ENCODE measurements around the gene GPC6. TPM values are rescaled to one million over a fixed set of nuclear protein-coding genes. Genes with fewer than 3 reads are reported as not detected.

Gene GPC6
- total and polyA plus RNA-seq, 2 experiments from 2014 or later: 14.4 to 43.3 TPM

DNA sequence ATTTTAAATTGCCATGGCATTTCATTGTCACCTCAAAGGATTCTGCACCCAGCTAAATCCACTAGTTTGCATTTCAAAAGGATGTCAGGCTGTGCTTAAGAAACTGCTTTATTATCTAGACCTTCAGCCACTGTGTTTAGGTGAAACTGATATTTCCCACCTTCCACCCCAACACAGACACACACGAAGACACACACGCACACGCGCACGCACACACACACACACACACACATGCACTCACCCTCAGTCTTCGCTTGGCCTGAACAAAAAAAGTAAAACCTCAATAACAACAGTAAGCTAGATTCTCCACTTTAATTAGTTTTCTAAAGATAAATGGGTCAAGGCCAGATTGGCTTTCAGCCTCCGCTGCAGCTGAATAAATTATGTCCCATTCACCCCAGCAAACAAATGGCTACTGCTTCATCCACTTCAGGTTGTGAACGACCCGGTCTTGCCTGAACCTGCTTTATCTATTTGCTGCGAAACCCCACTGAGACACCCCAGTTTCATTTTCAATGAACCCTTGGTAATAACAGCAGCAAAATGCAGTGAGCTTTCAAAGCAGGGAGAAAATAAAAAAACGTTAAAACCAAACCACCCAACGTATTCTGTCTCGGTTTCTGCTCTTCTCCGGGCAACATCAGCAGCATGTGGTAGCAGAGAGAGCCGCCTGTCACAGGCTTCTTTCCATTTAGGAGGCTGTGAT lies 1086.1 kb downstream of the GPC6 start:
- H3K27me3 ChIP-seq: no peaks in the 10 kb centered on the region

DNA sequence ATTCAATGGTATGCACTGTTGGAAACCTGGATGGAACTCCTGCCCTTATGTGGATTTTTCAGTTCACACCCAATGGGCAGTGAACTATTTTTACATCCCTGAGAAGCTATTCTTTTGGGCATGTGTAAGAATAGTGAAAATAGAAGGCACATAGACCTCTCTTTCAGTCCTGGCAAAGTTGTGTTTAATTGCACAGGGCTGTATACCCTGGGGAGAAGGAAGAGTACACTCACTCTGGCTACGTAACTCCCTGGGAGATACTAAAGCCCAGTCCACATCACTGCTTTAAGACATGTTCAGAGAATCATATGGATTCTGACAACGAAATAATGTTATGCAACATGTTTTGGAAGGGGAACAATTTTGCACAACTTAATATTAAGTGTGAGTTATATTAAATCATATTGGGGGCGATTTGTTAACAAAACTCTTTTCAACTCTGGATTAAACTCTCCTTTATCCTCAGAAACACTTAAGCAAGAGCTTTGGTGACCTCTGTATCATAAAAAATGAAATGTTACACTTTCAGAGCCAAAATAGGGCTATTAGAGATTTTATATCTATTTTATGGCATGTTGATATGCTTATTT lies 1086.8 kb downstream of the GPC6 start:
- Histone ChIP-seq H3K9me3 (ENCODE audit: low read depth) (no peaks in the 10 kb centered on the region), H3K27ac (no peak overlapping the region), H3K4me1 (ENCODE audit: low read depth) (peaks cover 8% of the 10 kb centered on the region), H3K27me3 (no peaks in the 10 kb centered on the region), H3K4me3 (no peak overlapping the region), H3K36me3 (no peaks in the 10 kb centered on the region)
- TF ChIP-seq, protein P1, sequence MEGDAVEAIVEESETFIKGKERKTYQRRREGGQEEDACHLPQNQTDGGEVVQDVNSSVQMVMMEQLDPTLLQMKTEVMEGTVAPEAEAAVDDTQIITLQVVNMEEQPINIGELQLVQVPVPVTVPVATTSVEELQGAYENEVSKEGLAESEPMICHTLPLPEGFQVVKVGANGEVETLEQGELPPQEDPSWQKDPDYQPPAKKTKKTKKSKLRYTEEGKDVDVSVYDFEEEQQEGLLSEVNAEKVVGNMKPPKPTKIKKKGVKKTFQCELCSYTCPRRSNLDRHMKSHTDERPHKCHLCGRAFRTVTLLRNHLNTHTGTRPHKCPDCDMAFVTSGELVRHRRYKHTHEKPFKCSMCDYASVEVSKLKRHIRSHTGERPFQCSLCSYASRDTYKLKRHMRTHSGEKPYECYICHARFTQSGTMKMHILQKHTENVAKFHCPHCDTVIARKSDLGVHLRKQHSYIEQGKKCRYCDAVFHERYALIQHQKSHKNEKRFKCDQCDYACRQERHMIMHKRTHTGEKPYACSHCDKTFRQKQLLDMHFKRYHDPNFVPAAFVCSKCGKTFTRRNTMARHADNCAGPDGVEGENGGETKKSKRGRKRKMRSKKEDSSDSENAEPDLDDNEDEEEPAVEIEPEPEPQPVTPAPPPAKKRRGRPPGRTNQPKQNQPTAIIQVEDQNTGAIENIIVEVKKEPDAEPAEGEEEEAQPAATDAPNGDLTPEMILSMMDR (IDR thresholded peaks at IDR 0.05; ENCODE audit: low read depth, low read length): no peak
- no peak for DNase-seq (ENCODE audit: low read depth in 1 of 2, low spot score in 1 of 2)

More for the DNA sequence above, 1086.1 kb downstream of the GPC6 start:
- DNase-seq (ENCODE audit: low read depth in 1 of 2, low spot score in 1 of 2): no peak
- TF ChIP-seq, protein P1 (IDR thresholded peaks at IDR 0.05; ENCODE audit: low read depth, low read length): no peak
- Histone ChIP-seq H3K4me3 (no peak overlapping the region), H3K27ac (no peak overlapping the region), H3K4me1 (ENCODE audit: low read depth) (peaks cover 8% of the 10 kb centered on the region), H3K9me3 (ENCODE audit: low read depth) (no peaks in the 10 kb centered on the region), H3K36me3 (no peaks in the 10 kb centered on the region)

DNA sequence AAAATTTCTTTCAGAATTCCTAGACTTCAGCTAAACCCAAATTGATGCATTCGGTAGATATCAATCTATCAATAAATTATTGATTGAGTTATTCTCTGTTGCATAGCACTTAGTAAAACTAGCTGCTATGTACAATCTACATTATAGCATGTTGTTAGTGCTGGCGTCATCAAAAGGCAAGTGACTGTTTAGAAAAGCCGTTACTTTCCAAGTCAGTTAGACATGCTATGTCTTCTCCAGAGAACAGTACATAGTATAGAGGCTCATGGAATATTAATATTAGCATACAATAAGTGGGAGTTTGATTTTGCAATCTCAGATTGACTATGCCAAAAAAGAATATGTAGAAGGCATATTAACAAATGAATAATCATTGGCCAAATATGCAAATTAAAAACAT lies 1087.3 kb downstream of the GPC6 start:
- H3K4me3 ChIP-seq: no peak overlapping the region
- no peak for DNase-seq (ENCODE audit: low read depth in 1 of 2, low spot score in 1 of 2)
- TF ChIP-seq, protein P1 (IDR thresholded peaks at IDR 0.05; ENCODE audit: low read depth, low read length): no peak
- H3K27ac ChIP-seq: no peak overlapping the region
- no peaks in the 10 kb centered on the region for H3K9me3 ChIP-seq (ENCODE audit: low read depth)
- H3K36me3 ChIP-seq: no peaks in the 10 kb centered on the region
- peaks cover 8% of the 10 kb centered on the region for H3K4me1 ChIP-seq (ENCODE audit: low read depth)
- H3K27me3 ChIP-seq: no peaks in the 10 kb centered on the region

DNA sequence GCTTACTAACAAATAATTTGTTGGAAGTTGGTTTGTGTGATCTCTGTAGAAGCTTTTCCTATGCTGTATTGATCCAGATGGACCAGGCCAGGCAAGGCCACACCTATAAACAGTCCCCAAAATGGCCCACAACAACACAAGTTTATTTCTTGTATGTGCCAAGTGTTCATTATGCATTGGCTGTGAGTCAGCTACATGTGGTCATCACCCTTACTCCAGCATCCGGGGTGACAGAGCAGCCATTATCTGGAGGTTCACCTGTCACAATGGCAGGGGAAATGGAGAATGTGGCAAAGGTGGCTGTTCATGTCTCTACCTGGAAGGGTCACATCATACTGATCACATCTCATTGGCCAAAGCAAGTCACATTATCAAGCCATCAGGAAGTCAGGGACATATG lies 1088.6 kb downstream of the GPC6 start:
- no peaks in the 10 kb centered on the region for H3K9me3 ChIP-seq (ENCODE audit: low read depth)
- peaks cover 8% of the 10 kb centered on the region for H3K4me1 ChIP-seq (ENCODE audit: low read depth)
- H3K27ac ChIP-seq: no peak overlapping the region
- TF ChIP-seq, protein P1 (IDR thresholded peaks at IDR 0.05; ENCODE audit: low read depth, low read length): no peak
- H3K27me3 ChIP-seq: no peaks in the 10 kb centered on the region
- no peak for DNase-seq (ENCODE audit: low read depth in 1 of 2, low spot score in 1 of 2)
- H3K4me3 ChIP-seq: no peak overlapping the region
- H3K36me3 ChIP-seq: no peaks in the 10 kb centered on the region

DNA sequence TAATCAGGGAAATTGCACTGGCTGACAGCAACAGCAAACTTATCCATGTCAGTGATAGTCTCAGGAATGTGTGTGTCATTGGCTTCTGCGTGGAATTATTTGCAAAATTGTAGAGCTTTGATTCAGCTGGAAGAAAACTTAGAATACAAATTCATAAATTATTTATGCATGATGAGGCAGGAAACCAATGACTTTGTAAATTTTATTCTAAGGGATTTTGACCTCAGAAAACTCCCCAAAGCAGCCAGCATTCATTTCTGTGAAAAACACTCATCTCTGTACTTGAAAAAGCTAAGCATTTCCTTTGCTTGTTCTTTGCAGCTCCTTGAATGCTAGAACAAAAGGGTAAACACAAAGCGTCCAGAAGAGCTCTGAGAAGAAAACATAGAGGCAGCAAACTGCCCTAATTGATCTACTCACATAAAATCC lies 1090.5 kb downstream of the GPC6 start:
- TF ChIP-seq, protein P1 (IDR thresholded peaks at IDR 0.05; ENCODE audit: low read depth, low read length): no peak
- Histone ChIP-seq H3K27me3 (no peaks in the 10 kb centered on the region), H3K36me3 (no peaks in the 10 kb centered on the region), H3K4me1 (ENCODE audit: low read depth) (peaks cover under 1% of the 10 kb centered on the region), H3K27ac (no peak overlapping the region), H3K4me3 (no peak overlapping the region), H3K9me3 (ENCODE audit: low read depth) (no peaks in the 10 kb centered on the region)
- DNase-seq (ENCODE audit: low read depth in 1 of 2, low spot score in 1 of 2): no peak
